Ishikawa (cell line): ENCODE data around the gene OSBPL10.

Source experiments
- CREB1 ChIP-seq: IDR thresholded peaks from 2 replicates; pipeline ENCODE4 v1.6.1; 2012; ENCODE audit warnings: low read depth
- EGR1 ChIP-seq: IDR thresholded peaks from 2 replicates; pipeline ENCODE4 v1.6.1; 2012
- EP300 ChIP-seq: IDR thresholded peaks from 2 replicates; pipeline ENCODE4 v1.6.1; 2012; ENCODE audit warnings: borderline replicate concordance
- MAX ChIP-seq: IDR thresholded peaks from 2 replicates; pipeline ENCODE4 v1.6.1; 2012
- NFIC ChIP-seq: IDR thresholded peaks from 2 replicates; pipeline ENCODE4 v1.6.1; 2012
- RAD21 ChIP-seq: IDR thresholded peaks from 2 replicates; pipeline ENCODE4 v1.6.1; 2012; ENCODE audit warnings: low read depth
- TAF1 ChIP-seq: IDR thresholded peaks from 2 replicates; pipeline ENCODE4 v1.6.1; 2012; ENCODE audit warnings: low read depth, mild to moderate bottlenecking
- TCF12 ChIP-seq: IDR thresholded peaks from 2 replicates; pipeline ENCODE4 v1.6.1; 2012; ENCODE audit warnings: low read depth
- TEAD4 ChIP-seq: IDR thresholded peaks from 2 replicates; pipeline ENCODE4 v1.6.1; 2012
- USF1 ChIP-seq: IDR thresholded peaks from 2 replicates; pipeline ENCODE4 v1.6.1; 2012
- YY1 ChIP-seq: IDR thresholded peaks from 2 replicates; pipeline ENCODE4 v1.6.1; 2012; ENCODE audit warnings: low read depth
- ZBTB7A ChIP-seq: IDR thresholded peaks from 2 replicates; pipeline ENCODE4 v1.6.1; 2012; ENCODE audit warnings: low read depth

GRCh38 chr3:31848911-31849310, 132.2 kb downstream of the OSBPL10 start:
- TF ChIP-seq TAF1, result no peak
- no peak for TF ChIP-seq CREB1
- no peak for TF ChIP-seq TEAD4
- TF ChIP-seq EP300, result no peak
- TF ChIP-seq EGR1, result no peak
- TF ChIP-seq MAX, result no peak
- no peak for TF ChIP-seq TCF12
- no peak for TF ChIP-seq ZBTB7A
- TF ChIP-seq YY1, result no peak
- TF ChIP-seq NFIC, result no peak
- TF ChIP-seq USF1, result no peak
- TF ChIP-seq RAD21, result no peak
